ENCODE results near the gene DOCK2.

The DOCK2 gene

GRCh38 chr5:169861934-169862333, 224.9 kb downstream of the DOCK2 start:
- no peak for TF ChIP-seq CTCF (IDR thresholded peaks at IDR 0.05; ENCODE audit: extremely low read depth, insufficient read depth, missing control alignments)
- DNase-seq (ENCODE audit: low spot score): no peak
- in situ Hi-C loops (cut with MboI; ENCODE audit: low pct_unique_long_range_greater_than_20kb, low sequenced_read_pairs, unreplicated experiment): no loop called here

- DNase-seq (ENCODE audit: low spot score): no peak
- in situ Hi-C loops (cut with MboI; ENCODE audit: low pct_unique_long_range_greater_than_20kb, low sequenced_read_pairs, unreplicated experiment): no loop called here
- TF ChIP-seq CTCF (IDR thresholded peaks at IDR 0.05; ENCODE audit: extremely low read depth, insufficient read depth, missing control alignments): no peak
These were observed 225.3 kb downstream of the DOCK2 start for GRCh38 chr5:169862391-169862811.

GRCh38 chr5:169864483-169864882, 227.4 kb downstream of the DOCK2 start:
- TF ChIP-seq CTCF (IDR thresholded peaks at IDR 0.05; ENCODE audit: extremely low read depth, insufficient read depth, missing control alignments): no peak
- no peak for DNase-seq (ENCODE audit: low spot score)
- in situ Hi-C loops (cut with MboI; ENCODE audit: low pct_unique_long_range_greater_than_20kb, low sequenced_read_pairs, unreplicated experiment): no loop called here

GRCh38 chr5:169867347-169867746, 230.3 kb downstream of the DOCK2 start:
- TF ChIP-seq CTCF (IDR thresholded peaks at IDR 0.05; ENCODE audit: extremely low read depth, insufficient read depth, missing control alignments): no peak
- in situ Hi-C loops (cut with MboI; ENCODE audit: low pct_unique_long_range_greater_than_20kb, low sequenced_read_pairs, unreplicated experiment): no loop called here

GRCh38 chr5:169869066-169869465, 232.0 kb downstream of the DOCK2 start:
- no peak for TF ChIP-seq CTCF (IDR thresholded peaks at IDR 0.05; ENCODE audit: extremely low read depth, insufficient read depth, missing control alignments)
- DNase-seq (ENCODE audit: low spot score): no peak
- in situ Hi-C loops (cut with MboI; ENCODE audit: low pct_unique_long_range_greater_than_20kb, low sequenced_read_pairs, unreplicated experiment): no loop called here

More at GRCh38 chr5:169867347-169867746, 230.3 kb downstream of the DOCK2 start:
- no peak for DNase-seq (ENCODE audit: low spot score)

- no peak for DNase-seq (ENCODE audit: low spot score)
- in situ Hi-C loops (cut with MboI; ENCODE audit: low pct_unique_long_range_greater_than_20kb, low sequenced_read_pairs, unreplicated experiment): no loop called here
- no peak for TF ChIP-seq CTCF (IDR thresholded peaks at IDR 0.05; ENCODE audit: extremely low read depth, insufficient read depth, missing control alignments)
These were observed 233.1 kb downstream of the DOCK2 start for GRCh38 chr5:169870211-169870610.

All from GM13977 (cell line).